ENCODE results near the gene FGF8.

FGF8 gene

GRCh38 chr10:101816376-101816775 lies 40.5 kb upstream of the FGF8 start:
- peak overlapping the region; percentile 94 for H3K4me3 ChIP-seq (ENCODE audit: low read length)
- H3K79me2 ChIP-seq (ENCODE audit: control insufficient read depth, low read length) = peaks cover 83% of the 10 kb centered on the region
- H3K4me1 ChIP-seq (ENCODE audit: control insufficient read depth, low read length) = peaks cover 37% of the 10 kb centered on the region
- TF ChIP-seq CTCF (IDR thresholded peaks at IDR 0.05; ENCODE audit: low read depth, low read length, poor library complexity, severe bottlenecking) = no peak
- TF ChIP-seq EZH2phosphoT487 (IDR thresholded peaks at IDR 0.05; ENCODE audit: borderline replicate concordance, low read length) = no peak
- peaks cover 28% of the 10 kb centered on the region for H4K20me1 ChIP-seq (ENCODE audit: control insufficient read depth, insufficient read depth, low read depth, low read length)
- H3K27ac ChIP-seq (ENCODE audit: low read depth, low read length) = peak overlapping the region; percentile 68; the same call in 1 of the 2 replicates
- H3K4me2 ChIP-seq (ENCODE audit: low read length) = peak overlapping the region; percentile 84
- H3F3A ChIP-seq (ENCODE audit: control insufficient read depth, insufficient read depth) = no peaks in the 10 kb centered on the region; the same call in 1 of the 2 replicates
- H3K9me3 ChIP-seq (ENCODE audit: control insufficient read depth, insufficient read depth, low read length) = no peaks in the 10 kb centered on the region
- H3K36me3 ChIP-seq (ENCODE audit: control insufficient read depth, low read length) = peaks cover 39% of the 10 kb centered on the region
- no peaks in the 10 kb centered on the region for H3K9me2 ChIP-seq (replicated peaks; ENCODE audit: control insufficient read depth, low read length)
- H3K27me3 ChIP-seq (ENCODE audit: control insufficient read depth, low read length) = no peaks in the 10 kb centered on the region

GRCh38 chr10:101814466-101815071 lies 38.7 kb upstream of the FGF8 start:
- Histone ChIP-seq H3K27ac (ENCODE audit: low read depth, low read length) (peak overlapping the region; percentile 68), H3K79me2 (ENCODE audit: control insufficient read depth, low read length) (peaks cover 91% of the 10 kb centered on the region), H3F3A (ENCODE audit: control insufficient read depth, insufficient read depth) (no peaks in the 10 kb centered on the region; the same call in 1 of the 2 replicates), H3K27me3 (ENCODE audit: control insufficient read depth, low read length) (no peaks in the 10 kb centered on the region), H4K20me1 (ENCODE audit: control insufficient read depth, insufficient read depth, low read depth, low read length) (peaks cover 28% of the 10 kb centered on the region), H3K4me2 (ENCODE audit: low read length) (peak overlapping the region; percentile 84), H3K9me2 (replicated peaks; ENCODE audit: control insufficient read depth, low read length) (no peaks in the 10 kb centered on the region), H3K4me1 (ENCODE audit: control insufficient read depth, low read length) (peaks cover 32% of the 10 kb centered on the region), H3K36me3 (ENCODE audit: control insufficient read depth, low read length) (peaks cover 56% of the 10 kb centered on the region), H3K4me3 (ENCODE audit: low read length) (peak overlapping the region; percentile 94), H3K9me3 (ENCODE audit: control insufficient read depth, insufficient read depth, low read length) (no peaks in the 10 kb centered on the region)
- TF ChIP-seq CTCF (IDR thresholded peaks at IDR 0.05; ENCODE audit: low read depth, low read length, poor library complexity, severe bottlenecking) (no peak), EZH2phosphoT487 (IDR thresholded peaks at IDR 0.05; ENCODE audit: borderline replicate concordance, low read length) (no peak)

- Histone ChIP-seq H3K27me3 (ENCODE audit: control insufficient read depth, low read length) (no peaks in the 10 kb centered on the region), H3K4me3 (ENCODE audit: low read length) (no peak overlapping the region), H3F3A (ENCODE audit: control insufficient read depth, insufficient read depth) (peaks cover 7% of the 10 kb centered on the region), H3K27ac (ENCODE audit: low read depth, low read length) (no peak overlapping the region), H3K9me2 (replicated peaks; ENCODE audit: control insufficient read depth, low read length) (no peaks in the 10 kb centered on the region), H3K4me1 (ENCODE audit: control insufficient read depth, low read length) (peaks cover 23% of the 10 kb centered on the region), H3K4me2 (ENCODE audit: low read length) (no peak overlapping the region), H3K9me3 (ENCODE audit: control insufficient read depth, insufficient read depth, low read length) (no peaks in the 10 kb centered on the region), H3K79me2 (ENCODE audit: control insufficient read depth, low read length) (peaks cover 90% of the 10 kb centered on the region), H3K36me3 (ENCODE audit: control insufficient read depth, low read length) (peaks cover 70% of the 10 kb centered on the region), H4K20me1 (ENCODE audit: control insufficient read depth, insufficient read depth, low read depth, low read length) (peaks cover 28% of the 10 kb centered on the region)
- TF ChIP-seq CTCF (IDR thresholded peaks at IDR 0.05; ENCODE audit: low read depth, low read length, poor library complexity, severe bottlenecking) (no peak), EZH2phosphoT487 (IDR thresholded peaks at IDR 0.05; ENCODE audit: borderline replicate concordance, low read length) (no peak)
These were observed 36.7 kb upstream of the FGF8 start for GRCh38 chr10:101812606-101813005.
